GM18517 (cell line): ENCODE measurements around the gene TMEM187.

Source experiments
- ATAC-seq: cut with Tn5 transposase; IDR thresholded peaks from one replicate; pipeline ENCODE4 v1.9.1; 2021; ENCODE audit warnings: mild to moderate bottlenecking, moderate library complexity; ENCODE audit not compliant: unreplicated experiment

Gene TMEM187

GRCh38 chrX:153953892-153954557 lies 18.5 kb upstream of the TMEM187 start:
- ATAC-seq: no peak

GRCh38 chrX:153954558-153955227 lies 17.9 kb upstream of the TMEM187 start:
- no peak for ATAC-seq

- no peak for ATAC-seq
Measured at GRCh38 chrX:153955228-153955732, 17.3 kb upstream of the TMEM187 start.

- no peak for ATAC-seq
Measured at GRCh38 chrX:153956044-153956907, 16.3 kb upstream of the TMEM187 start.

GRCh38 chrX:153957224-153957623 lies 15.3 kb upstream of the TMEM187 start:
- ATAC-seq: no peak

- no peak for ATAC-seq
Measured at GRCh38 chrX:153958605-153959004, 13.9 kb upstream of the TMEM187 start.

- no peak for ATAC-seq
Measured at GRCh38 chrX:153959649-153960048, 12.9 kb upstream of the TMEM187 start.

GRCh38 chrX:153960077-153960476 lies 12.5 kb upstream of the TMEM187 start:
- ATAC-seq: no peak

GRCh38 chrX:153960786-153961185 lies 11.8 kb upstream of the TMEM187 start:
- no peak for ATAC-seq

- ATAC-seq: no peak
Measured at GRCh38 chrX:153961292-153961691, 11.3 kb upstream of the TMEM187 start.

GRCh38 chrX:153963546-153963945 lies 9.0 kb upstream of the TMEM187 start:
- no peak for ATAC-seq

GRCh38 chrX:153964105-153964504 lies 8.4 kb upstream of the TMEM187 start:
- no peak for ATAC-seq

- ATAC-seq: no peak
Measured at GRCh38 chrX:153965406-153965805, 7.1 kb upstream of the TMEM187 start.

GRCh38 chrX:153966283-153966688 lies 6.3 kb upstream of the TMEM187 start:
- ATAC-seq: no peak

- no peak for ATAC-seq
Measured at GRCh38 chrX:153966841-153967535, 5.6 kb upstream of the TMEM187 start.

GRCh38 chrX:153967536-153968224 lies 4.9 kb upstream of the TMEM187 start:
- no peak for ATAC-seq

- ATAC-seq: no peak
Measured at GRCh38 chrX:153968255-153968654, 4.3 kb upstream of the TMEM187 start.

- no peak for ATAC-seq
Measured at GRCh38 chrX:153968754-153969124, 3.8 kb upstream of the TMEM187 start.

GRCh38 chrX:153969125-153969903 lies 3.2 kb upstream of the TMEM187 start:
- ATAC-seq: no peak
